Upper lobe of left lung (tissue), 4 donors: ENCODE data around the gene CAMP.

Experiments
- EP300 ChIP-seq, 4 donors: sonication (generic); formaldehyde crosslinking; IDR thresholded peaks; one replicate each; pipeline ENCODE4 v1.5.1; 2017; ENCODE audit warnings: antibody characterized with exemption in 4 of 4, control low read depth in 2 of 4
- POLR2A ChIP-seq, 4 donors: fragments of 450-650 bp; IDR thresholded peaks; one replicate each; pipeline ENCODE4 v1.5.1; 2016 to 2017; ENCODE audit warnings: antibody characterized with exemption in 4 of 4, mild to moderate bottlenecking in 2 of 4
- POLR2AphosphoS5 ChIP-seq, 2 donors: sonication (generic); formaldehyde crosslinking; IDR thresholded peaks; one replicate each; pipeline ENCODE4 v1.5.1; 2017; ENCODE audit warnings: antibody characterized with exemption in 2 of 2
- TF ChIP-seq, protein P1 (sequence below), 6 experiments: fragments of 450-650 bp in 4 of 6; fragments of 200-600 bp in 2 of 6; sonication (generic) in 2 of 6; IDR thresholded peaks; one replicate each; pipeline ENCODE4 v1.5.1; 2016 to 2019; ENCODE audit warnings: antibody characterized with exemption in 6 of 6

DNA sequence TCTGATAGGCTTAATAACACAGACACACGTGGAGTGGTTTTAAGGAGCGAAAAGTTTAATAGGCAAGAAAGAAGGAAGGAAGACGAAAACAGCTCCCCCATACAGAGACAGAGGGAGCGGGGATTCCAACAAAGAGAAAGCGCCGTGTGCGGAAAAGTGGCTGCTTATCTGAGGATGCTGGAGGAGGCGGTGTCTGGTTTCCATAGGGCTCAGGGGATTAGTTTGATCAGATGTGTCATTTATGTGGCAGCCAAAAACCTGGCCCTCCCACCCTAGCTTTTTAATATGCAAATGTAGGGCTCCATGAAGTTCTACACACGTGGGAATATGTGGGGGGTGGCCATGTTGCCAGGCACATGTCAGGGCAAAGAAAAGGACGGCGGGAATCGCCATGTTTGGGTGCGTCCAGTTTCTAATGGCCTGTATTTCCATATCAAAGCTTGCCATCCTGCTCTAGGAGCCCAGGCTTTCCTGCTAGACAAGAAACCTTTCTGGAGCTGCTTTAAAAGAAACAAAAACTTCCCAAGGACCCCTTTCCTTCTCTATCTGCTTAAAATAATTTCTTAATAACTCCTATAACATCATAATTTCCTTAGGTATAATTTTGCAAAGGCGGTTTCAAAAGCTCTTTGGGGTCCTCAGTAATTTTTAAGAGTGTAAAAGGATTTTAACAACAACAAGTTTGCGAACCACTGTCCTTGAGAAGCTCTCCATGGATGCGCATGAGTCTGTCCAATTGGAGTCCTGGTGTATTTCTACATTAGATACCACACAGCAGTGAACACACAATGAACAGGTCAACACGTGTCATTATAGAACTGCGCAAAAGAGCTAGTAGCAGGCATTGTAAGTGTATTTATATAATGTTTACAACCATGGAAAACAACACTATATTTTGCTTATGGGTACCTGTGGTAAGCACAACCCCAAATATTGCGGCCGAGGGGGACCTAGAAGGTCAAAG, 17.0 kb downstream of the CAMP start:
- TF ChIP-seq POLR2A (IDR thresholded peaks at IDR 0.05) (no peak), EP300 (IDR thresholded peaks at IDR 0.05) (no peak), POLR2AphosphoS5 (IDR thresholded peaks at IDR 0.05) (no peak)
- TF ChIP-seq, protein P1, sequence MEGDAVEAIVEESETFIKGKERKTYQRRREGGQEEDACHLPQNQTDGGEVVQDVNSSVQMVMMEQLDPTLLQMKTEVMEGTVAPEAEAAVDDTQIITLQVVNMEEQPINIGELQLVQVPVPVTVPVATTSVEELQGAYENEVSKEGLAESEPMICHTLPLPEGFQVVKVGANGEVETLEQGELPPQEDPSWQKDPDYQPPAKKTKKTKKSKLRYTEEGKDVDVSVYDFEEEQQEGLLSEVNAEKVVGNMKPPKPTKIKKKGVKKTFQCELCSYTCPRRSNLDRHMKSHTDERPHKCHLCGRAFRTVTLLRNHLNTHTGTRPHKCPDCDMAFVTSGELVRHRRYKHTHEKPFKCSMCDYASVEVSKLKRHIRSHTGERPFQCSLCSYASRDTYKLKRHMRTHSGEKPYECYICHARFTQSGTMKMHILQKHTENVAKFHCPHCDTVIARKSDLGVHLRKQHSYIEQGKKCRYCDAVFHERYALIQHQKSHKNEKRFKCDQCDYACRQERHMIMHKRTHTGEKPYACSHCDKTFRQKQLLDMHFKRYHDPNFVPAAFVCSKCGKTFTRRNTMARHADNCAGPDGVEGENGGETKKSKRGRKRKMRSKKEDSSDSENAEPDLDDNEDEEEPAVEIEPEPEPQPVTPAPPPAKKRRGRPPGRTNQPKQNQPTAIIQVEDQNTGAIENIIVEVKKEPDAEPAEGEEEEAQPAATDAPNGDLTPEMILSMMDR (IDR thresholded peaks at IDR 0.05) = no peak
